ENCODE results near the gene PPP1R37.

DNA sequence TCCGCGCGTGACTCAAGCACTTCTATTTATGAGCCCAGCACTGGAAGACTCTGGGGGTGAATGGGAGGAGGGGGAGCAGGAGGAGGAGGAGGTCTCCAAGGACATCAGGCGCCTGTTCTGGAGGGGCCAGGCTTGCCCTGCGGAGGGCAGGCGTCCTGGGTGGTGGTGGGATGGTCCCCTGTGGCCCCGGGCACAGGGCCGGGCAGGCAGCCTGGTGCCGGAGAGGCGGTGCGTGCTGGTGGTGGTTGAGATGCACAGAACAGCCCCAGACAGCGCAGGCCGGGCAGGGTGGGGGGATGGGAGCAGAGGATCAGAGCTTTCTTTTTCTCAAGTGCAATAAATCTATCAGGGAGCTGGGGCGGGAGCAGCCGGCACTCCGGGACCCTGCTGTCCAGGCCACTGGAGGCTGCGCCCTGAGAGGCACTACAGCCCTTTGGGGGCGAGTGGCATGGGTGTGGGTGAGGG is 53.8 kb downstream of the PPP1R37 start:
- TF ChIP-seq, protein P1, sequence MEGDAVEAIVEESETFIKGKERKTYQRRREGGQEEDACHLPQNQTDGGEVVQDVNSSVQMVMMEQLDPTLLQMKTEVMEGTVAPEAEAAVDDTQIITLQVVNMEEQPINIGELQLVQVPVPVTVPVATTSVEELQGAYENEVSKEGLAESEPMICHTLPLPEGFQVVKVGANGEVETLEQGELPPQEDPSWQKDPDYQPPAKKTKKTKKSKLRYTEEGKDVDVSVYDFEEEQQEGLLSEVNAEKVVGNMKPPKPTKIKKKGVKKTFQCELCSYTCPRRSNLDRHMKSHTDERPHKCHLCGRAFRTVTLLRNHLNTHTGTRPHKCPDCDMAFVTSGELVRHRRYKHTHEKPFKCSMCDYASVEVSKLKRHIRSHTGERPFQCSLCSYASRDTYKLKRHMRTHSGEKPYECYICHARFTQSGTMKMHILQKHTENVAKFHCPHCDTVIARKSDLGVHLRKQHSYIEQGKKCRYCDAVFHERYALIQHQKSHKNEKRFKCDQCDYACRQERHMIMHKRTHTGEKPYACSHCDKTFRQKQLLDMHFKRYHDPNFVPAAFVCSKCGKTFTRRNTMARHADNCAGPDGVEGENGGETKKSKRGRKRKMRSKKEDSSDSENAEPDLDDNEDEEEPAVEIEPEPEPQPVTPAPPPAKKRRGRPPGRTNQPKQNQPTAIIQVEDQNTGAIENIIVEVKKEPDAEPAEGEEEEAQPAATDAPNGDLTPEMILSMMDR (conservative IDR thresholded peaks at IDR 0.05) = no peak
- no peak for TF ChIP-seq ZFX (IDR thresholded peaks at IDR 0.05)

Measured in C4-2B (cell line).